Liver (tissue), 3 donors: ENCODE measurements around the gene SMPDL3B.

Source experiments
- CTCF ChIP-seq: fragments of 150-350 bp; IDR thresholded peaks from 2 replicates; pipeline ENCODE4 v1.5.1; 2017; ENCODE audit warnings: improper control_type of control experiment, low read depth, low read length; ENCODE audit not compliant: missing input control
- EGR1 ChIP-seq, 2 donors: IDR thresholded peaks; 2 replicates each; pipeline ENCODE4 v1.6.1; 2016 to 2018; ENCODE audit warnings: antibody characterized with exemption in 2 of 2, low read depth in 2 of 2
- FOXA1 ChIP-seq: IDR thresholded peaks from 2 replicates; pipeline ENCODE4 v1.6.1; 2016; ENCODE audit warnings: antibody characterized with exemption
- HNF4G ChIP-seq: IDR thresholded peaks from 2 replicates; pipeline ENCODE4 v1.6.1; 2016; ENCODE audit warnings: antibody characterized with exemption
- JUND ChIP-seq, 2 donors: IDR thresholded peaks; 2 replicates each; pipeline ENCODE4 v1.6.1; 2016; ENCODE audit warnings: antibody characterized with exemption in 2 of 2
- SP1 ChIP-seq: IDR thresholded peaks from 2 replicates; pipeline ENCODE4 v1.6.1; 2018; ENCODE audit warnings: antibody characterized with exemption, mild to moderate bottlenecking
- TAF1 ChIP-seq: conservative IDR thresholded peaks from 2 replicates; pipeline ENCODE4 v1.6.1; 2016; ENCODE audit warnings: antibody characterized with exemption, mild to moderate bottlenecking
- TF ChIP-seq, protein P1 (sequence below): IDR thresholded peaks from 2 replicates; pipeline ENCODE4 v1.6.1; 2016; ENCODE audit warnings: antibody characterized with exemption
- donor health status: healthy.
- donor health status: healthy.

DNA sequence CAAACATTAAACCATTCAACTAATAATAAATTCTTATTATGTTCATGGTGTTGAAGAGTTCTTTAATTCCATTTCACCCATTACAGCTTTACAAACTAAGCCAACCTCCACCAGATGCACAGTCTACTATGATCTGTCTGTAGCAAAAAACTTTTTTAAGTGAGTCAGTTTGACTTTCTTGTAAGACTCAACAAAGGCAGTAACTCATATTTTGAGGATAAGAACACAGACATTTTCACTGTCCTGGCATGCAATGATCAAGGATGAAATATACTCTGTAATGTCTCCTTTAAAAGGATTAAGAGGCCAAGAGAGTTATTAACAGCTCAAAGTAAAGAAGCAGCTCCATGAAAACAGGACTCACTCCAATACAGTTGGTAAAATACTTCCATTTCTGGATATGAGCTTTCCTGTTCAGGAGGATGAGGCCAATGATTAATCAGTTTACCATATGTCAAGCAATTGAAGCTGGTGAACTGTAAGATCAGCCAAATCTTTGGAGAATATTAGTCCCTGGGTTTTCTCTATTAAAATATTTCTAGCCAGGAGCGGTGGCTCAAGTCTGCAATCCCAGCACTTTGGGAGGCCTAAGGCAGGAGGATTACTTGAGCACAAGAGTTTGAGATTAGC lies 45.5 kb downstream of the SMPDL3B start:
- no peak for TF ChIP-seq CTCF
- no peak for TF ChIP-seq SP1
- no peak for TF ChIP-seq TAF1
- TF ChIP-seq, protein P1, sequence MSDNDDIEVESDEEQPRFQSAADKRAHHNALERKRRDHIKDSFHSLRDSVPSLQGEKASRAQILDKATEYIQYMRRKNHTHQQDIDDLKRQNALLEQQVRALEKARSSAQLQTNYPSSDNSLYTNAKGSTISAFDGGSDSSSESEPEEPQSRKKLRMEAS = no peak
- no peak for TF ChIP-seq FOXA1
- no peak for TF ChIP-seq EGR1 (IDR thresholded peaks at IDR 0.05; ENCODE audit: low read depth in 2 of 2)
- no peak for TF ChIP-seq HNF4G
- no peak for TF ChIP-seq JUND (IDR thresholded peaks at IDR 0.05)
